G401 (cell line): ENCODE data around the gene PRR14L. TPM values are rescaled to one million over a fixed set of nuclear protein-coding genes. Genes with fewer than 3 reads are reported as not detected.

Source experiments
- DNase-seq: peaks from one replicate; pipeline ENCODE4 v3.0.0-alpha.2; 2015; ENCODE audit warnings: low spot score
- in situ Hi-C: cut with HindIII; loops from 2 replicates; pipeline ENCODE4 v1.10.0; 2016; ENCODE audit warnings: low sequenced_read_pairs, mixed read lengths
- total RNA-seq: library from RNA; depleted of rRNA; stranded (reverse); fragments of >200 nt; shearing (Covaris generic); gene quantifications from 2 replicates; pipeline ENCODE4 v1.2.3, GENCODE V29; 2014; rRNA removed

PRR14L gene
- total RNA-seq, 1 experiment from 2014 or later = 3.9 TPM

GRCh38 chr22:31652911-31653684, 96.8 kb downstream of the PRR14L start:
- DNase-seq = no peak
- in situ Hi-C loops = no loop called here

GRCh38 chr22:31652088-31652487, 97.8 kb downstream of the PRR14L start:
- in situ Hi-C loops = no loop called here
- no peak for DNase-seq

- DNase-seq = no peak
- in situ Hi-C loops = no loop called here
Observed at GRCh38 chr22:31651664-31652063, 98.3 kb downstream of the PRR14L start.

GRCh38 chr22:31650391-31650790, 99.5 kb downstream of the PRR14L start:
- in situ Hi-C loops = no loop called here

GRCh38 chr22:31647523-31648320, 102.2 kb downstream of the PRR14L start:
- in situ Hi-C loops = no loop called here

More at GRCh38 chr22:31650391-31650790, 99.5 kb downstream of the PRR14L start:
- no peak for DNase-seq

GRCh38 chr22:31647066-31647465, 102.9 kb downstream of the PRR14L start:
- in situ Hi-C loops = no loop called here
- no peak for DNase-seq

More at GRCh38 chr22:31647523-31648320, 102.2 kb downstream of the PRR14L start:
- DNase-seq = no peak

GRCh38 chr22:31646186-31647019, 103.5 kb downstream of the PRR14L start:
- in situ Hi-C loops = no loop called here
- DNase-seq = no peak

- in situ Hi-C loops = no loop called here
- DNase-seq = no peak
Observed at GRCh38 chr22:31639436-31640039, 110.4 kb downstream of the PRR14L start.

GRCh38 chr22:31637891-31638618, 111.9 kb downstream of the PRR14L start:
- in situ Hi-C loops = no loop called here
- DNase-seq = no peak

GRCh38 chr22:31637447-31637890, 112.5 kb downstream of the PRR14L start:
- in situ Hi-C loops = no loop called here
- no peak for DNase-seq

- no peak for DNase-seq
- in situ Hi-C loops = no loop called here
Observed at GRCh38 chr22:31635638-31636306, 114.2 kb downstream of the PRR14L start.

GRCh38 chr22:31631436-31631835, 118.5 kb downstream of the PRR14L start:
- DNase-seq = no peak
- in situ Hi-C loops = no loop called here

Other genes with a start within 250 kb of the PRR14L start
- 46.1 and 75.3 TPM in 2 replicates for gene PISD, start 87.9 kb downstream of the PRR14L start, total RNA-seq
- 12.9 and 15.6 TPM in 2 replicates for gene DEPDC5, start 3.9 kb upstream of the PRR14L start, total RNA-seq
- gene YWHAH, start 194.4 kb upstream of the PRR14L start, total RNA-seq = 93.0 and 126 TPM in 2 replicates